ENCODE measurements around the gene MFAP3. TPM values are rescaled to one million over a fixed set of nuclear protein-coding genes. Genes with fewer than 3 reads are reported as not detected.

MFAP3 gene
- total and polyA plus RNA-seq, 9 donors: 9.1 to 33.2 (median 23.2) TPM

DNA sequence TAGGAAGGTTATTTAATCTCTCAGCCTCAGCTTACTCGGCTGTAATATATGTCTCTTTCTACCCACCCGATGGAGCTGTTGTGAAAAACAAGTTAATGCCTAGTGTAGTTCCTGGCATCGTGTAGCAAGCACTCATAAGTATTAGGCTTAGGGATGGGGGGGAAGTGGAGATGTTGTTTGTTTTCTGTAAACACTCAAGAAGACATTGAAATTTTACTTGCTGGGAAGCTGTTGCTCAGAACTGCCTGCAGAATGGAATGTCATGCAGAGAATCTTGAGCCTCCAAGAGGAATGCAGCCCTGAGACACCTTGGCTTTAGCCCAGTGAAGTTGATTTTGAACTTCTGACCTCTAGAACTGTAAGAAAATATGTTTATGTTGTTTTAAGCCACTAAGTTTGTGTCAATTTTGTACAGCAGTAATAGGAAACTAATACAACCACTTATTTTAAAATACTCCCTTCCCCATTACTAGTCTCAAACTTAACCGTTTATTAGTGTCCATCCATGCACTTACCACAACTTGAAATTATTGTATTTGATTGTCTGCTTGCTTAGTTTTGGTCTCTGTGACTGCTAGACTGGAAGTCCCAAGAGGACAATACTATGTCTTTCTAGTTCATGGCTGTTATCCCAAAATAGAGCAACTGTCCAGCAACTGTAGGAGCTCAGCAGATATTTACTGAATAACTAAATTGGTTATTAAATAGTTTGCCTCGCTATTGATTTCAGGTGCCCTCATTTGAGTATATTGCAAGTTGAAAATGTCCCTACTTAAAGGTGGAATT, 53.8 kb downstream of the MFAP3 start:
- Histone ChIP-seq H3K36me3 (no peaks in the 10 kb centered on the region), H3K27me3 (no peaks in the 10 kb centered on the region), H3K4me3 (no peak overlapping the region), H3K9me3 (no peaks in the 10 kb centered on the region), H3K27ac (no peak overlapping the region), H3K4me1 (ENCODE audit: insufficient read depth) (no peaks in the 10 kb centered on the region)
- intact Hi-C loops (cut with DNase I): no loop called here
- WGBS, 3 donors: 29 to 34% (median 31%) methylated on average over 5 of the region's 5 CpGs
- TF ChIP-seq, protein P1, sequence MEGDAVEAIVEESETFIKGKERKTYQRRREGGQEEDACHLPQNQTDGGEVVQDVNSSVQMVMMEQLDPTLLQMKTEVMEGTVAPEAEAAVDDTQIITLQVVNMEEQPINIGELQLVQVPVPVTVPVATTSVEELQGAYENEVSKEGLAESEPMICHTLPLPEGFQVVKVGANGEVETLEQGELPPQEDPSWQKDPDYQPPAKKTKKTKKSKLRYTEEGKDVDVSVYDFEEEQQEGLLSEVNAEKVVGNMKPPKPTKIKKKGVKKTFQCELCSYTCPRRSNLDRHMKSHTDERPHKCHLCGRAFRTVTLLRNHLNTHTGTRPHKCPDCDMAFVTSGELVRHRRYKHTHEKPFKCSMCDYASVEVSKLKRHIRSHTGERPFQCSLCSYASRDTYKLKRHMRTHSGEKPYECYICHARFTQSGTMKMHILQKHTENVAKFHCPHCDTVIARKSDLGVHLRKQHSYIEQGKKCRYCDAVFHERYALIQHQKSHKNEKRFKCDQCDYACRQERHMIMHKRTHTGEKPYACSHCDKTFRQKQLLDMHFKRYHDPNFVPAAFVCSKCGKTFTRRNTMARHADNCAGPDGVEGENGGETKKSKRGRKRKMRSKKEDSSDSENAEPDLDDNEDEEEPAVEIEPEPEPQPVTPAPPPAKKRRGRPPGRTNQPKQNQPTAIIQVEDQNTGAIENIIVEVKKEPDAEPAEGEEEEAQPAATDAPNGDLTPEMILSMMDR (IDR thresholded peaks at IDR 0.05): no peak
- TF ChIP-seq POLR2A (IDR thresholded peaks at IDR 0.05) (no peak), EP300 (IDR thresholded peaks at IDR 0.05) (no peak)
- DNase-seq: no peak

DNA sequence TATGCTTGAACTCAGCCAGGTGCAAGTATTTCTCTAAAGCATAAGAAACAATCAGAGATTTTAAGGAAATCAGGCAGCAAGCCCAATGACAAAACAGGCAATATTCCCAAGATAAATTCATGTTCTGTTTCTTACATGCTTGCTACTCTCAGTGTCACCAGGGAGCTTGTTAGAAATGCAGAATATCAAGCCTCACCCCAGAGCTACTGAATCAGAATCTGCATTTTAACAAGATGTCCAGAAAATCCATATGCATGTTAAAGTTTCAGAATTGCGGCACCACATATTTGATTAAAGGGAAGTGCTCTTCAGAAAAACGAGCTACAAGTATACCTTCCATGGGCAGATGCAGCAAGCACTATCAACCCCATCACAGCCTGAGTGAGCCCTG, 54.4 kb downstream of the MFAP3 start:
- intact Hi-C loops (cut with DNase I): no loop called here
- 74 to 81% (median 80%) methylated on average over 2 of the region's 2 CpGs for WGBS, 3 donors

DNA sequence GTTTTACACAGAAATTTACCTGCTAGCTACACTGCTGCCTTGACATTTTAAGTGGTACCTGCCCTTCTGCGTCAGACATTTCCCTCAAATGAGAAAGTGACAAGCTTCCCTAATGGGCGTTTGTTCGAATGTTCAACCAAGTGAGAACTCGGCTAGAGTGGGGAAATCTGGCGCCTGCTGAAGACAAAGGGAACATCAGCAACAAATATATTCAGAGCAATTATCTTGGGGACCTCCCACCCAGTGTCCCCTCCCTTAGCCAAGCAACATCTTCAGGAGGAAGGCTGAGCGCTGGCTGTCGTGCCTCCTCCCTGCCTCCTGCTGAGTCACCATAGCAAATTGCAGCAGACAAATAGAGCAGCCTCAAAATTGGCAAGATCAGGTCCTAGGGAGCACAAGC, 57.1 kb downstream of the MFAP3 start:
- WGBS, 3 donors: 80 to 89% (median 81%) methylated on average over 7 of the region's 7 CpGs

More for the DNA sequence above, 54.4 kb downstream of the MFAP3 start:
- no peaks in the 10 kb centered on the region for H3K27me3 ChIP-seq
- H3K27ac ChIP-seq: no peak overlapping the region
- H3K4me1 ChIP-seq (ENCODE audit: insufficient read depth): no peaks in the 10 kb centered on the region
- H3K36me3 ChIP-seq: no peaks in the 10 kb centered on the region
- H3K4me3 ChIP-seq: no peak overlapping the region
- TF ChIP-seq, protein P1 (IDR thresholded peaks at IDR 0.05): no peak
- no peak for TF ChIP-seq EP300 (IDR thresholded peaks at IDR 0.05)
- TF ChIP-seq POLR2A (IDR thresholded peaks at IDR 0.05): no peak
- DNase-seq: no peak
- H3K9me3 ChIP-seq: no peaks in the 10 kb centered on the region

DNA sequence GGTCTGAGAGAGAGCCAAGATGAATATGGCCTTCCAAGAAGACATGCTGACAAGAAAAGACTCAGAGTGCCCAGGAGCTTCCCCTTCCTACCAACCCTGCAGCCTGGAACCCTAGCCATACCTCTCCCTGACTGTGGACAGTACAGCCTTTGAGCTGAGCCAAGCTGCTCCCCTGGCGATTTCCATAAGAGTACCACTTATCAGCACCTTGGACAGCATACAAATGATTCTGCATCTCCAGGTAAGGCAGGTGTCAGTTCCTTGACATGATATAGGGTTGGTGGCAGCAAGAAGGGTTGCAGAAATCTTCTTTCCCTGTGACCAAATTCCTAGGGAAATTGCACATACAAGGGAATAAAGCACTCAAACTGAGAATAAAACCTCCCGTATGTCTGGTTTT, 58.3 kb downstream of the MFAP3 start:
- intact Hi-C loops (cut with DNase I): no loop called here
- Histone ChIP-seq H3K9me3 (no peaks in the 10 kb centered on the region), H3K27me3 (no peaks in the 10 kb centered on the region), H3K4me3 (no peak overlapping the region), H3K36me3 (no peaks in the 10 kb centered on the region), H3K27ac (no peak overlapping the region), H3K4me1 (ENCODE audit: insufficient read depth) (no peaks in the 10 kb centered on the region)
- TF ChIP-seq POLR2A (IDR thresholded peaks at IDR 0.05) (no peak), EP300 (IDR thresholded peaks at IDR 0.05) (no peak)
- TF ChIP-seq, protein P1 (IDR thresholded peaks at IDR 0.05): no peak
- DNase-seq: no peak
- WGBS, 3 donors: 54 to 57% (median 55%) methylated on average over 2 of the region's 2 CpGs

More for the DNA sequence above, 57.1 kb downstream of the MFAP3 start:
- TF ChIP-seq, protein P1 (IDR thresholded peaks at IDR 0.05): no peak
- no peak for TF ChIP-seq POLR2A (IDR thresholded peaks at IDR 0.05)
- no peak for TF ChIP-seq EP300 (IDR thresholded peaks at IDR 0.05)
- Histone ChIP-seq H3K27me3 (no peaks in the 10 kb centered on the region), H3K4me1 (ENCODE audit: insufficient read depth) (no peaks in the 10 kb centered on the region), H3K9me3 (no peaks in the 10 kb centered on the region), H3K4me3 (no peak overlapping the region), H3K27ac (no peak overlapping the region), H3K36me3 (no peaks in the 10 kb centered on the region)
- DNase-seq: no peak
- intact Hi-C loops (cut with DNase I): no loop called here

Data from ovary (tissue), 9 donors.